Neuronal stem cell (in vitro differentiated cells): Measurements from ENCODE around the gene CKB.

ENCODE experiments used
- DNase-seq: peaks from one replicate; pipeline ENCODE4 v3.0.0-alpha.2; 2013; ENCODE audit warnings: low spot score
- H2AFZ ChIP-seq: one replicate; pipeline ENCODE4 v1.6.1; 2013; ENCODE audit warnings: mild to moderate bottlenecking, low read length, inconsistent platforms
- H2AK5ac ChIP-seq: 2 replicates; pipeline ENCODE4 v1.6.1; 2013; ENCODE audit warnings: low read depth, mild to moderate bottlenecking, inconsistent platforms, low read length, moderate library complexity, mixed read lengths
- H2BK120ac ChIP-seq: 2 replicates; pipeline ENCODE4 v1.6.1; 2013; ENCODE audit warnings: low read depth, mild to moderate bottlenecking, inconsistent platforms, low read length, moderate library complexity, mixed read lengths
- H2BK12ac ChIP-seq: one replicate; pipeline ENCODE4 v1.6.1; 2013; ENCODE audit warnings: low read length, inconsistent platforms
- H2BK15ac ChIP-seq: 2 replicates; pipeline ENCODE4 v1.6.1; 2013; ENCODE audit warnings: mild to moderate bottlenecking, low read length, inconsistent platforms, mixed read lengths
- H2BK5ac ChIP-seq: one replicate; pipeline ENCODE4 v1.6.1; 2013; ENCODE audit warnings: inconsistent platforms, mild to moderate bottlenecking, low read length, moderate library complexity
- H3K14ac ChIP-seq: one replicate; pipeline ENCODE4 v1.6.1; 2013; ENCODE audit warnings: low read length, inconsistent platforms
- H3K18ac ChIP-seq: 2 replicates; pipeline ENCODE4 v1.6.1; 2013; ENCODE audit warnings: low read length, inconsistent platforms
- H3K23ac ChIP-seq: 2 replicates; pipeline ENCODE4 v1.6.1; 2013; ENCODE audit warnings: low read depth, mild to moderate bottlenecking, mixed read lengths, low read length, inconsistent platforms; ENCODE audit not compliant: poor library complexity
- H3K27ac ChIP-seq: replicated peaks from 3 replicates; pipeline ENCODE4 v1.5.1; 2013; ENCODE audit warnings: low read length, inconsistent platforms
- H3K27me3 ChIP-seq, 3 experiments: 2 replicates each; pipeline ENCODE4 v1.6.1; 2013; ENCODE audit warnings: low read length in 3 of 3, mild to moderate bottlenecking in 2 of 3, inconsistent platforms in 1 of 3, low read depth in 1 of 3, mixed read lengths in 1 of 3, moderate library complexity in 1 of 3; ENCODE audit not compliant: control insufficient read depth in 3 of 3, insufficient read depth in 3 of 3
- H3K36me3 ChIP-seq, 2 donors: replicated peaks in 1 of 2; 2 replicates each; pipeline ENCODE4 v1.6.1; 2013; ENCODE audit warnings: low read length in 2 of 2; ENCODE audit not compliant: control insufficient read depth in 2 of 2, insufficient read depth in 2 of 2
- H3K4ac ChIP-seq: 2 replicates; pipeline ENCODE4 v1.6.1; 2013; ENCODE audit warnings: inconsistent platforms, mild to moderate bottlenecking, low read length, moderate library complexity
- H3K4me1 ChIP-seq, 2 donors: 1 replicate in 1 of 2; 2 replicates in 1 of 2; pipeline ENCODE4 v1.6.1; 2013; ENCODE audit warnings: low read length in 2 of 2, low read depth in 1 of 2; ENCODE audit not compliant: control insufficient read depth in 2 of 2, insufficient read depth in 1 of 2
- H3K4me2 ChIP-seq: one replicate; pipeline ENCODE4 v1.6.1; 2013; ENCODE audit warnings: mild to moderate bottlenecking, low read length, inconsistent platforms; ENCODE audit not compliant: insufficient read depth, poor library complexity, severe bottlenecking
- H3K4me3 ChIP-seq, 2 donors: 2 replicates each; pipeline ENCODE4 v1.5.1; 2013; ENCODE audit warnings: low read length in 2 of 2, mild to moderate bottlenecking in 2 of 2, inconsistent platforms in 1 of 2, moderate library complexity in 1 of 2
- H3K79me1 ChIP-seq: one replicate; pipeline ENCODE4 v1.6.1; 2013; ENCODE audit warnings: low read depth, mild to moderate bottlenecking, inconsistent platforms, low read length, moderate library complexity
- H3K9ac ChIP-seq: one replicate; pipeline ENCODE4 v1.6.1; 2013; ENCODE audit warnings: mild to moderate bottlenecking, low read depth, low read length, inconsistent platforms; ENCODE audit not compliant: poor library complexity
- H3K9me3 ChIP-seq, 2 donors: replicated peaks in 1 of 2; 2 replicates each; pipeline versions ENCODE3 to v1.6.1; 2013; ENCODE audit warnings: low read length in 2 of 2, mild to moderate bottlenecking in 2 of 2, inconsistent platforms in 1 of 2, low read depth in 1 of 2, mixed read lengths in 1 of 2, moderate library complexity in 1 of 2; ENCODE audit not compliant: control insufficient read depth in 2 of 2, insufficient read depth in 1 of 2
- H4K8ac ChIP-seq: one replicate; pipeline ENCODE4 v1.6.1; 2013; ENCODE audit warnings: low read depth, mild to moderate bottlenecking, inconsistent platforms, low read length, moderate library complexity
- H4K91ac ChIP-seq: one replicate; pipeline ENCODE4 v1.6.1; 2013; ENCODE audit warnings: low read length, low read depth, mild to moderate bottlenecking, inconsistent platforms; ENCODE audit not compliant: poor library complexity
- WGBS, 2 donors: extraction: QIAGEN DNeasy Blood & Tissue Kit; methylation state at CpG; one replicate each; pipeline ENCODE4 v1.1.7; 2013; ENCODE audit warnings: missing lambda C conversion rate in 2 of 2, mixed read lengths in 1 of 2; ENCODE audit not compliant: insufficient read length in 2 of 2, insufficient replicate concordance in 1 of 2; ENCODE audit errors: extremely low coverage in 2 of 2; 5-methylcytosine and 5-hydroxymethylcytosine counted together

Gene CKB

DNA sequence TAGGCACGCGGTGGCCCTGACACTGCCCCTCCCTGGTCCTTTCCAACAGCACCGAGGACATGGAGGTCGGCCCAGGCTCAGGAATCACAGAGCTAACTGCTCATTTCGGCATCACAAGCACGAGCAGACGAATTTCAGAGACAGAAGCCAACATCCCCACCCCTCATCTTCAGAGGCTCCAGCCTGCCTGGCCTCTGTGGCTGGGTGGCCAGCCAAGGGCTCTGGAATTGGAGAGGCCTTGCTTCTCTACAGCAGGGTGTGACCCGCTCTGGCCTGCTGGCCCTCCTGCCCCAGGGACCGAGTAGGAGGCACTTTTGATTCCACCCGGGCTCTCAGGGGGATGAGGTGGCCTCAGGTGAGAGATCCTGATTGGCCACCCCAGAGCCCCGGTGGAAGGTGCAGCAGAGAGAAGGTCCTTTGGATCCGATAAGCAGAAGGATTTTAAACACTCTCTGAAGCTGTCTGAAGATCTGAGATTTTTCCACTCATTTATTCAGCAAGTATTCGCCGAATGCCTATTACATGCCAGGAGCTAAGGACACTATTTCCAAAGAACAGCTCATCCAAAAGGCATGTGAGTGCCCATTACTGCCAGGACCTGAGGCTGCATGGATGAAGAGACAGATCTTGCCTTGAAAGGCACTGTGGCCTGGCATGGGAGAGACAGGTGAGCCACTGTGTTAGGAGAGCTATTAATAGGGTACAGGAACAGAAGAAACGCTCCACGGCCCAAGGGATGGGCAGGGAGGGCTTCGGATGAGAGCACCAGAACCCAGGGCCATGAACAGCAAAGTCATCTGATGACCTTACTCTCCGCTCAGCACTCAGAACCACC lies 29.6 kb upstream of the CKB start:
- Histone ChIP-seq H3K4me1 (peaks cover 6 to 10% of the 10 kb centered on the region in 2 donors), H3K4me3 (no peak overlapping the region), H2BK120ac (no peak overlapping the region), H4K91ac (no peak overlapping the region), H3K4me2 (no peak overlapping the region), H3K27me3 (no peaks in the 10 kb centered on the region), H2BK5ac (peak overlapping the region; percentile 48), H3K18ac (no peak overlapping the region), H2AFZ (no peak overlapping the region), H3K36me3 (peaks cover 0 to 14% of the 10 kb centered on the region in 2 donors), H3K14ac (no peak overlapping the region), H2BK15ac (no peak overlapping the region), H4K8ac (no peak overlapping the region), H2AK5ac (no peak overlapping the region), H3K9me3 (no peaks in the 10 kb centered on the region), H3K79me1 (peaks cover 6% of the 10 kb centered on the region), H3K9ac (peak overlapping the region; percentile 32), H3K23ac (no peak overlapping the region), H3K27ac (no peak overlapping the region), H2BK12ac (peak overlapping the region; percentile 58), H3K4ac (no peak overlapping the region)
- DNase-seq, result no peak
- no CpG with 5 or more reads among the region's 18 CpGs for WGBS, 2 donors

DNA sequence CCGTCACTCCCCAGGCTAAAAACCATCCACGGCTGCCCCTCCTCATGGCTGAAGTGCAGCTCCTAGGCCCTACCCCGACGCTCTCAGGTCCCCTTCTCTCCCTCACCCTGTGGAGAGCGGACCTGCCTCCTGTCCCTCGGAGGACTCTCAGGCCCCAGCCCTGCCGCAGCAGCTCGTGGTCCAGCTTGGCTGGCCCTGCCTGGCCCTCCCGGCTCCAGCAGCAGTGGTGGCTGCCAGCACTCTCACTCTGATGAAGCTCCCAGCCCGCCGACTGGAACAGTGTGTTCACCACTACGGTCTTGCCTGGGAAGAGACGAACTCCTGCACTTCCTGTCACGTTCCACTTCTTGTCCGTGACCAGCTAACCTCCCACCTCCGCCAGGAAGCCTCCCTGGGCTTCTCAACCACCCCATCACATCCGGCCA lies 28.7 kb upstream of the CKB start:
- Histone ChIP-seq H2BK5ac (peak overlapping the region; percentile 94), H3K27me3 (no peaks in the 10 kb centered on the region), H2BK120ac (peak overlapping the region; percentile 61), H3K4ac (peak overlapping the region; percentile 66), H4K91ac (no peak overlapping the region), H3K4me2 (no peak overlapping the region), H4K8ac (peak overlapping the region; percentile 89), H3K4me3 (no peak overlapping the region), H3K23ac (peak overlapping the region; percentile 73), H3K36me3 (peaks cover 0 to 5% of the 10 kb centered on the region in 2 donors), H3K4me1 (peaks cover 6 to 10% of the 10 kb centered on the region in 2 donors), H2BK12ac (peak overlapping the region; percentile 84), H3K79me1 (peaks cover 7% of the 10 kb centered on the region), H3K18ac (peak overlapping the region; percentile 76), H2AK5ac (peak overlapping the region; percentile 90), H2BK15ac (peak overlapping the region; percentile 43), H2AFZ (no peak overlapping the region), H3K27ac (no peak overlapping the region), H3K9me3 (no peaks in the 10 kb centered on the region), H3K9ac (peak overlapping the region; percentile 32), H3K14ac (peak overlapping the region; percentile 14)
- WGBS, 2 donors, result no CpG with 5 or more reads among the region's 17 CpGs
- no peak for DNase-seq

DNA sequence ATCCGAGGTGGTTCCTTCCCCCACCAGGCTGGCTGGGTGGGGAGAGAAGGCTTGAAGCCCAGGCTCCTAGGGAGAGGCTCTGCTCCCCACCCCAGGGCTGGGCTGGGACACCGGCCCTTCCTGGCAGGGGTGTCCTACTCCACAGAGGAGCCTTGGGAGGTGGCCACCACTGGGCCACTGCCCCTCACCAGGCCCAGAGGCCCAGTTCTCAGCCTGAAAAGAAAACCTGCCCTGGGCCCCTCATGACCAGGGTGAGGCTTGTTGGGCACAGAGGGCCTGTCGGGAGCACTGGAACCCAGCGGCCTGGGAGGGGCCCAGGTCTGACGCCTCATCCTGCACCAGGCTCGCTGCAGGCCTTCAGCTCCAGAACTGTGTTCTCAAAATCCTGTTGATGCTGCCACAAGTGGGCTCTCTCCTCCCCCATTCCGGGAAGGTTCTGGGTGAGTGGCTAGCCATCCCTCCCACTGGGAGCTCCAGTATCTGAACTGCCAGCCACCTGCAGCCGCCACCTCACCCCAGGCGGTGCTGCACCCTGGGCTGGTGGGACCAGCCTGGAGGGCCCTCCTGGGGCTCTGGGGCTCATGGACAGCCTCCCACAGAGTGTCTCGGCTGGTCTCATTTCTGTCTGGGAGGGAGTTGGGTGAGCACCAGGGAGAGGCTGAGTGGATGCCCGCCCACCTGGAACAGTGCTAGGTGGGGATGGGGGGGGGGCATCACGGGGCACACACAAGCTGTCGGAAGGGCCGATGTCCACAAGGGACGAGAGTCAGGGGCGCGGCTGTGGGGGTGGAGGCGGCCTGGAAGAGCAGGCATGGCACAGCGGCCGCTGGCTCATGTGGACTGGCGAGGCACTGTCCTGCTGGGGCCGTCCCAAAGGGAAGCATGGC lies 28.1 kb upstream of the CKB start:
- no peak overlapping the region for H3K9ac ChIP-seq
- H3K4ac ChIP-seq, result no peak overlapping the region
- peak overlapping the region; percentile 76 for H3K18ac ChIP-seq
- peaks cover 6 to 16% of the 10 kb centered on the region in 2 donors for H3K4me1 ChIP-seq
- no peak overlapping the region for H4K91ac ChIP-seq
- no peak overlapping the region for H2BK12ac ChIP-seq
- H3K27me3 ChIP-seq, result no peaks in the 10 kb centered on the region
- H3K27ac ChIP-seq, result no peak overlapping the region
- H3K4me3 ChIP-seq, result no peak overlapping the region
- H2AK5ac ChIP-seq, result peak overlapping the region; percentile 90
- no peak overlapping the region for H4K8ac ChIP-seq
- no peak overlapping the region for H3K14ac ChIP-seq
- H2BK15ac ChIP-seq, result peak overlapping the region; percentile 81
- no peak for DNase-seq
- peak overlapping the region; percentile 61 for H2BK120ac ChIP-seq
- H2AFZ ChIP-seq, result peak overlapping the region; percentile 52
- peak overlapping the region; percentile 94 for H2BK5ac ChIP-seq
- H3K79me1 ChIP-seq, result peaks cover 10% of the 10 kb centered on the region
- H3K9me3 ChIP-seq, result no peaks in the 10 kb centered on the region
- peak overlapping the region; percentile 73 for H3K23ac ChIP-seq
- H3K36me3 ChIP-seq, result peaks cover 0 to 2% of the 10 kb centered on the region in 2 donors
- H3K4me2 ChIP-seq, result no peak overlapping the region
- no CpG with 5 or more reads among the region's 22 CpGs for WGBS, 2 donors
